ENCODE results near the gene EFCAB6.

- TF ChIP-seq CTCF (IDR thresholded peaks at IDR 0.05 in 8 of 11, conservative IDR thresholded peaks at IDR 0.05 in 3 of 11) (no peak), POLR2AphosphoS5 (IDR thresholded peaks at IDR 0.05) (no peak), POLR2A (IDR thresholded peaks at IDR 0.05) (no peak)
Observed at GRCh38 chr22:43838571-43839307, 26.6 kb upstream of the EFCAB6 start.
